GM12873 (cell line): Measurements from ENCODE around the gene LGR4.

ENCODE experiments used
- CTCF ChIP-seq: IDR thresholded peaks from 2 replicates; pipeline ENCODE4 v1.5.1; 2012; ENCODE audit warnings: low read depth, mild to moderate bottlenecking, moderate library complexity, low read length, control low read depth; ENCODE audit not compliant: insufficient read depth; ENCODE audit errors: missing control alignments

LGR4 gene

GRCh38 chr11:27356624-27357222 lies 115.9 kb downstream of the LGR4 start:
- TF ChIP-seq CTCF: no peak

GRCh38 chr11:27355575-27356104 lies 117.0 kb downstream of the LGR4 start:
- no peak for TF ChIP-seq CTCF

- TF ChIP-seq CTCF: no peak
Measured at GRCh38 chr11:27354359-27354965, 118.1 kb downstream of the LGR4 start.

GRCh38 chr11:27353593-27354358 lies 118.8 kb downstream of the LGR4 start:
- no peak for TF ChIP-seq CTCF

GRCh38 chr11:27352781-27353180 lies 119.8 kb downstream of the LGR4 start:
- no peak for TF ChIP-seq CTCF

GRCh38 chr11:27350511-27350910 lies 122.1 kb downstream of the LGR4 start:
- TF ChIP-seq CTCF: no peak

GRCh38 chr11:27349919-27350318 lies 122.7 kb downstream of the LGR4 start:
- no peak for TF ChIP-seq CTCF
